Activated T-cell treated with anti-CD3 and anti-CD28 coated beads, Interleukin-2, amount 50 U/mL, for 72 hours (primary cell): ENCODE data around the gene C11orf86. TPM values are rescaled to one million over a fixed set of nuclear protein-coding genes. Genes with fewer than 3 reads are reported as not detected.

ENCODE experiments used
- ATAC-seq, 2 donors: fragments of 150-1000 bp; cut with Tn5 transposase; replicated peaks in 1 of 2; 2 replicates each; pipeline ENCODE4 v1.10.0; 2021; ENCODE audit warnings: moderate library complexity in 2 of 2, mild to moderate bottlenecking in 1 of 2
- DNase-seq, 2 donors: peaks; one replicate each; pipeline ENCODE4 v3.0.0; 2021 to 2022; ENCODE audit warnings: mixed read lengths in 1 of 2
- H3K27ac Mint-ChIP-seq: one replicate; pipeline ENCODE4 v1.8.0; 2022; ENCODE audit warnings: mild to moderate bottlenecking, moderate library complexity, mixed read lengths
- H3K27me3 Mint-ChIP-seq: one replicate; pipeline ENCODE4 v1.8.0; 2022; ENCODE audit warnings: low read depth, mixed read lengths
- H3K36me3 Mint-ChIP-seq, 2 donors: one replicate each; pipeline ENCODE4 v1.8.0; 2022; ENCODE audit warnings: mixed read lengths in 2 of 2, mild to moderate bottlenecking in 1 of 2; ENCODE audit not compliant: insufficient read depth in 2 of 2
- H3K4me1 Mint-ChIP-seq: one replicate; pipeline ENCODE4 v1.8.0; 2022; ENCODE audit warnings: low read depth, mixed read lengths
- H3K4me3 Mint-ChIP-seq, 2 donors: one replicate each; pipeline ENCODE4 v1.8.0; 2022; ENCODE audit warnings: mild to moderate bottlenecking in 2 of 2, mixed read lengths in 2 of 2, moderate library complexity in 2 of 2
- H3K9me3 Mint-ChIP-seq, 2 donors: one replicate each; pipeline ENCODE4 v1.8.0; 2022; ENCODE audit warnings: mixed read lengths in 2 of 2
- total RNA-seq, 2 donors: library from RNA; stranded (reverse); gene quantifications; one replicate each; pipeline ENCODE4 v1.2.3, GENCODE V29; 2022

The C11orf86 gene
- total RNA-seq, 2 donors from 2014 or later, result not detected

DNA sequence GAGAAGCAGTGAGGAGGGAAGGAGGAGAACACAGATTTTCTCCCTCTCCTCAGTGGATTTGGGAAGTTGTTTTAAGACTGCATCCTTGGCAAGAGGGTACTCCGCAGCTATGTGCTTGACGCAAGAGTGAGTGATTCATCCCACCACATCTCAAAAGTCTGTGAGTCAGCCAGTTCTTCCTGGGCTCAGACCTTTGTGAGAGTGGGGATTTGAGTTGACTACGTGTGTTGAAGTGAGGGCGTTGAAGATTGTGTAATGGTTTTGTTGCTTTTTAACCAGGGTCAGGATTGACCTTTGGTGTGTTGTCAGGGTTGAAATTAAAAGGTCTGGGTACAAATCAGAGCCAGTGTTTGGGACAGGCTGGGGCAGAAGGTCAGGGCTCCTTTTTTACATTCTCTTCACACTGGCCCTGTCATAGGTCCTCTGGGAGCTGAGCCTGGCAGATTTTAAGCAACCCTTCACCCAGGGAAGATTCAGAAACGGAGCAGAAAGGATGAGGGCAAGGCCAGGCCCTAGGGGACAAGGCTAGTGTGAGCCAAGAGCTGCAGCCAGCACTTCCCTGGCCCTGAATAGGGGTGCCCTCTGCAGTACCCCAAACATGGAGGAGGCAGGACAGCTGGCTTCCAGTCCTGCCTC lies 4.2 kb upstream of the C11orf86 start:
- Mint-ChIP-seq H3K9me3 (no peaks in the 10 kb centered on the region), H3K36me3 (no peaks in the 10 kb centered on the region), H3K27ac (no peak overlapping the region), H3K4me3 (peak overlapping the region; percentile 37 to 56), H3K27me3 (peaks cover 4% of the 10 kb centered on the region), H3K4me1 (peaks cover 26% of the 10 kb centered on the region)
- ATAC-seq (peak; percentile 97), DNase-seq (peak; percentile 59 to 66)

DNA sequence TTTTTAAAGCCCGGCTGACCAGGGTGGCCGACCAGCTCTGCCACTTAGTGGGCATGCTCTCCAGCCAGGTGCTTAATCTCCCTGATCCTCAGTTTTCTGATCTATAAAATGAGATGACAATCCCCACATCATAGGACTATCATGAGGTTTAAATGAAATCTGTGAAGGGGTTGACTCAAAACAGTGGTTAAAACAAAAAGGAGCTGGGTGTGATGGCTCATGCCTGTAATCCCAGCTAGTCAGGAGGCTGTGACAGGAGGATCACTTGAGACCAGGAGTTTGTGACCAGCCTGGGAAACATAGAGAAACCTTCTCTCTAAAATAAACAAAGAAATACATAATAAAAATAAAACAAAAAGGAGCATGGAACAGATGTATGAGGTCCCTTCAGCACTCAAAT lies 3.6 kb upstream of the C11orf86 start:
- Mint-ChIP-seq H3K27ac (no peak overlapping the region), H3K4me3 (peak overlapping the region in 1 of 2 donors; percentile 17), H3K36me3 (no peaks in the 10 kb centered on the region), H3K9me3 (no peaks in the 10 kb centered on the region), H3K27me3 (no peaks in the 10 kb centered on the region), H3K4me1 (peaks cover 26% of the 10 kb centered on the region)
- no peak for DNase-seq
- ATAC-seq, result peak; percentile 12 to 34

DNA sequence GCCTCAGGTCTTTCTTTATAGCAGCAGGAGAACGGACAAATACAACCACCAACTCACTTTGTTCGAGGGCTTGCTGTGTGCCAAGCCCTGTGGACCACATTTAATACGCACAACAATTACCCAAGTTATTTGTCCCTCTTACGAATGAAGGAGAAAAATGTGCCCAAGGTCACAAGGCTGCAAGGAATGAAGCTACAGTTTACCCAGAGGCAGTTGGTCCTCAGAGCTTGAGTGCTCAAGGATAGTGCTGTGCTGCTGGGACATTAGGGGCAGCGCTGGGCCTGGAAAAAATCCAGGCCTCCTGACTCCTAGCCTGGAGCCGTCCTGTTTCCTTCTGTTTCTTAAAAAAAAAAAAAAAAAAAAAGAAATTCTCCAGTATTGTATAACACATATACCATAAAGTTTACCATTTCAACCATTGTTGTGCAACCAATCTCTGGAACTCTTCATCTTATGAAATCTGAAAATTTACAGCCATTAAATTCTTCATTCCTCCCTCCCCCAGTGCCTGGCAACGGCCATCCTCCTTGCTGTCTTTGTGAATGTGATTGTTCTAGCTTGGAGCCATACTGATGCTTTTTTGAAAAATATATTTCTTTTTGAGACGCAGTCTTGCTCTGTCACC lies 1.0 kb upstream of the C11orf86 start:
- Mint-ChIP-seq H3K4me3 (no peak overlapping the region), H3K27ac (no peak overlapping the region), H3K4me1 (peaks cover 17% of the 10 kb centered on the region), H3K36me3 (peaks cover 0 to 2% of the 10 kb centered on the region in 2 donors), H3K9me3 (peaks cover 0 to 2% of the 10 kb centered on the region in 2 donors), H3K27me3 (no peaks in the 10 kb centered on the region)
- ATAC-seq, result no peak
- no peak for DNase-seq

DNA sequence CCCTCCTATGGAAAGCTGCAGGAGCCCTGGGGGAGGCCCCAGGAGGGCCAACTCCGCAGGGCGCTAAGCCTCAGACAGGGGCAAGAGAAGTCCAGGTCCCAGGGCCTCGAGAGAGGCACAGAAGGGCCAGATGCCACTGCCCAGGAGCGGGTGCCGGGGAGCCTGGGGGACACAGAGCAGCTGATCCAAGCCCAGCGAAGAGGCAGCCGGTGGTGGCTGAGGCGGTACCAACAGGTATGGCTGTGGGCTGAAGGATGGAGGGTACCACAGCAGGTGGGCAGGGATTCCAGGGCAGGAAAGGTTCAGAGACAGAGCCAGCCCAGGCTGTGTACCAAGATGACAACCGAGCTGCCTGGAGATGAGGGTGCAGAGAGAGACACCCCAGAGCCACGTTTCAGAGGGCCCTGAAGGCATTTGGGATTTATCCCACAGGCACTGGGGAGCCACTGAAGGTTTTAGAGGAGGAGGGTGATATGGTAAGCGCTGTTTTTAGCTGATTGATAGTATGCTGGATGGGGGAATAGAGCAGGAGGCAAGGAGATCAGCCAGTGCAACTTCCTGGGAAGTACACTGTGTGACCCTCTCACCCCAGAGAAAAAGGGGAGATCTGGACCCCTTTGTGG lies 412 bp downstream of the C11orf86 start:
- ATAC-seq (no peak), DNase-seq (no peak)
- Mint-ChIP-seq H3K27ac (no peak overlapping the region), H3K4me3 (no peak overlapping the region), H3K27me3 (no peaks in the 10 kb centered on the region), H3K36me3 (peaks cover 2% of the 10 kb centered on the region in 2 donors), H3K9me3 (peaks cover 2 to 4% of the 10 kb centered on the region in 2 donors), H3K4me1 (peaks cover 10% of the 10 kb centered on the region)

DNA sequence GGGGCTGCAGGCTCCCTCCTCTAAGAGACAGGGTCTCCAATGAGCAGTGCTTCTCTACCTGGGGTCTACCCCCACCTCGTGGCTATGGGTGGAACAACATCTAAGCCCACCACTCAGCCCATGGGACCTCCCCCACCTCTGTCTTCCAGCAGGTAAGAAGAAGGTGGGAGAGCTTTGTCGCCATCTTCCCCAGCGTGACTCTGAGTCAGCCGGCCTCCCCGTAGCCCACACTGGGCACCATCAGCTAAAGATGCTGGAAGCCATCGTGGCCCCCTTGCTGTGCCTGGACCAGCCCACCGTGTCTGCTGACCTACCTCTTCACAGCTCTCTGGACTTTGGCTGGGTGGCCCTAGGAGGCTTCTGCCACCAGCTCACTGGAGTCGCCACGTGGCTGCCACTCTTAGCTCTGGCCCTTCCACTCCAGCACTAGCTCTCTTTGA lies 944 bp downstream of the C11orf86 start:
- DNase-seq, result peak; percentile 47 to 49
- peak; percentile 56 to 59 for ATAC-seq
- H3K4me3 Mint-ChIP-seq, result no peak overlapping the region
- H3K9me3 Mint-ChIP-seq, result peaks cover 2 to 4% of the 10 kb centered on the region in 2 donors
- H3K36me3 Mint-ChIP-seq, result peaks cover 2% of the 10 kb centered on the region in 2 donors
- peaks cover 5% of the 10 kb centered on the region for H3K4me1 Mint-ChIP-seq
- no peaks in the 10 kb centered on the region for H3K27me3 Mint-ChIP-seq
- H3K27ac Mint-ChIP-seq, result no peak overlapping the region

DNA sequence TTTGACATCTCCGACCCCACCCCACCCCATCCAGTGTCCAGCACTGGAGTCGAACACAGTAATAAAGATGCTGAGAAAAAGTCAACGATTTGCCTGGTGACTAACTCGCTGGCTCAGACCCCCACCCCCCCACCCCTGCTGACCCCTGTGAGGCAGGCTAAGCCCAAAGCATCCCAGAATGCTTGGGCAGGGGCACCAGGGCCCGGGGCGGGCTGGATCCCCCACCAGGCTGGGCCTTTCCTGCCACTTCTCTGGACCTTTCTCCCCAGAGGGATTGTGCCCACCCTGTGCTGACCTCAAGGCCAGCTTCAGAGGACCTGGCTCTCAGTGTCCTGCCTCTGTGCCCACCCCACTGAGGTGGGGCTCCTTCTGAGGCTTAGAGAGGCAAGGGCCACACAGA lies 1.8 kb downstream of the C11orf86 start:
- Mint-ChIP-seq H3K36me3 (peaks cover 2% of the 10 kb centered on the region in 2 donors), H3K9me3 (peaks cover 2 to 4% of the 10 kb centered on the region in 2 donors), H3K27ac (no peak overlapping the region), H3K4me3 (no peak overlapping the region), H3K27me3 (no peaks in the 10 kb centered on the region), H3K4me1 (no peaks in the 10 kb centered on the region)
- no peak for DNase-seq
- ATAC-seq, result no peak

DNA sequence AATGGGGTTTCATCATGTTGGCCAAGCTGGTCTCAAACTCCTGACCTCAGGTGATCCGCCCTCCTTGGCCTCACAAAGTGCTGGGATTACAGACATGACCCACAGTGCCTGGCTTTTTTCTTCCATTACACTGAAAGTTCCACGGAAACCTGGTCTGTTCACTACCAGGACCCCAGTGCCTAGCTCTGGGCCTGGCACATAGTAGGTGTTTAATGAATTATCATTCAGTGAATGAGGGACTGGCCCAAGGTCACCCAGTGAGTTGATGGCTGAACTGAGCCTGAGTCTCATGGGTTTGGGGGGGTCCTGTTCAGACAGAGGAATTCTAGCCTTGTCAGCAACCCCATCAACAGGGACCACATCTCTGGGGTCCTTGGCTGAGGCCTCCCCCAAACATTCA lies 3.1 kb downstream of the C11orf86 start:
- Mint-ChIP-seq H3K36me3 (peaks cover 2% of the 10 kb centered on the region in 2 donors), H3K4me1 (no peaks in the 10 kb centered on the region), H3K27me3 (no peaks in the 10 kb centered on the region), H3K27ac (no peak overlapping the region), H3K4me3 (no peak overlapping the region), H3K9me3 (peaks cover 2 to 4% of the 10 kb centered on the region in 2 donors)
- DNase-seq (no peak), ATAC-seq (no peak)

DNA sequence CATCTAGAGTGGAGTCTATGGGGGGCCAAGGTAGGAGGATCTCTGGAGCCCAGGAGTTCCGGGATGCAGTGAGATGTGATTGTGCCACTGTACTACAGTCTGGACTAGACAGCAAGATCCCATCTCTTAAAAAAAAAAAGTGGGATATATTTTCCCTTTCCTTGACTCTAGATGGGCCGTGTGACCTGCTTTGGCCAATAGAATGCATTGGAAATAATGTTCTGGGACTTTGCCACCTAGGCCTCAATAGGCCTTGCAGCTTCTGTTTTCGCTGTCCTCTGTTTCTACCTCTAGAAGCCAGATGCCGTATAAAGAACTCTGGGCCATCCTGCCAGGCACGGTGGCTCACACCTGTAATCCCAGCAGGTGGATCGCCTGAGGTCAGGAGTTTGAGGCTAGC lies 3.6 kb downstream of the C11orf86 start:
- Mint-ChIP-seq H3K9me3 (peaks cover 2 to 4% of the 10 kb centered on the region in 2 donors), H3K27ac (no peak overlapping the region), H3K4me1 (no peaks in the 10 kb centered on the region), H3K36me3 (peaks cover 2% of the 10 kb centered on the region in 2 donors), H3K27me3 (no peaks in the 10 kb centered on the region), H3K4me3 (no peak overlapping the region)
- DNase-seq (no peak), ATAC-seq (no peak)

DNA sequence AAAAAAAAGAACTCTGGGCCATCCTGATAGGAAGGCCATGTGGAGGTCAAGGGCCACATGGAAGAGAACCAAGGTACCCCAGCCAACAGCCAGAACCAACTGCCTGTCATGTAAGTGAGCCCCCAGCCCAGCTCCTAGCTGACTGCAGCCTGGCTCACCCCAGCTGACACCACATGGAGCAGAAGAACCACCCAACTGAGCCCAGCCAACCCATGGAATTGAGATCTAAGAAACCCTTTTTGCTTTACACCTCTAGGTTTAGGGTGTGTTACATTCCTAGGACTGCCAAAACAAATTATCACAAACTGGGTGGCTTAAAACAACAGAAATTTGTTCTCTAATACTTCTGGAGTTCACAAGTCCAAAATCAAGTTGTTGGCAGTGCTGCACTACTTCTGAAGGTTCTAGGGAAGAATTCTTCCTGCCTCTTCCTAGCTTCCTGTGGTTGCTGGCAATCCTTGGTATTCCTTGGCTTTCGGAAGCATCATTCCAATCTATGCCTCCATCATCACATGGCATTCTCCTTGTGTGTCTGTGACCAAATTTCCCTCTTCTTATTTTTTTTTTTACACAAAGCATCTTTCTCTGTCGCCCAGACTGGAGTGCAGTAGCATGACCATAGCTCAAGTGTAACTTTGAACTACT lies 4.4 kb downstream of the C11orf86 start:
- no peak for DNase-seq
- Mint-ChIP-seq H3K4me3 (no peak overlapping the region), H3K27me3 (no peaks in the 10 kb centered on the region), H3K4me1 (no peaks in the 10 kb centered on the region), H3K9me3 (peaks cover 2 to 4% of the 10 kb centered on the region in 2 donors), H3K27ac (no peak overlapping the region), H3K36me3 (peaks cover 2% of the 10 kb centered on the region in 2 donors)
- ATAC-seq, result no peak

DNA sequence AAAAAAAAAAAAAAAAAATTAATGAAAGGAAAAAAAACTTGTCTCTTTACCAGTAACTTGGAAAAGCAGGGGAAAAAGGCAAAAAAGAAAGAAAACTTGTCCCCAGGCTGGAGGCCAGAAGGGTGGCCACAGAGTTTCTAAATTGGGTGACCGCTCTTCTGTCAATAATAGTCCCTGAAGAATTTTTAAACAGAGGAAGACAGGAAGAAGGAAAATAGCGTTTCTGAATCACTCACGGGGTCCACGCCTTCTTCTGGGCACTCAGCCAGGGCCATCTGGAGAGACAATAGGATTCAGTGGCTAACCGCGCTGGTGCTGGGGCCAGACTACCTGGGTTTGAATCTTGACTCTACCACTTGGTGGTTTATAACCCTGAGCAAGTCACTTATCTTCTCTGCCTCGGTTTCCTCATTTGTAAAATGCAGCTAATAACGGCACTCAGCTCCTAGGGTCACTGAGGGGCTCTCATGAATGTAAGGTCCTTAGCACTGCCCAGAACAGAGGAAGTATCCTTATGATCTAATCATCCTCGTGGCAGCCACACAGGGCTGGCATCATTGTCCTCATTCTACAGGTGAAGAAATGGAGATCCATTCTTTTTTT lies 7.0 kb downstream of the C11orf86 start:
- DNase-seq, result peak; percentile 27 to 33
- no peaks in the 10 kb centered on the region for H3K27me3 Mint-ChIP-seq

DNA sequence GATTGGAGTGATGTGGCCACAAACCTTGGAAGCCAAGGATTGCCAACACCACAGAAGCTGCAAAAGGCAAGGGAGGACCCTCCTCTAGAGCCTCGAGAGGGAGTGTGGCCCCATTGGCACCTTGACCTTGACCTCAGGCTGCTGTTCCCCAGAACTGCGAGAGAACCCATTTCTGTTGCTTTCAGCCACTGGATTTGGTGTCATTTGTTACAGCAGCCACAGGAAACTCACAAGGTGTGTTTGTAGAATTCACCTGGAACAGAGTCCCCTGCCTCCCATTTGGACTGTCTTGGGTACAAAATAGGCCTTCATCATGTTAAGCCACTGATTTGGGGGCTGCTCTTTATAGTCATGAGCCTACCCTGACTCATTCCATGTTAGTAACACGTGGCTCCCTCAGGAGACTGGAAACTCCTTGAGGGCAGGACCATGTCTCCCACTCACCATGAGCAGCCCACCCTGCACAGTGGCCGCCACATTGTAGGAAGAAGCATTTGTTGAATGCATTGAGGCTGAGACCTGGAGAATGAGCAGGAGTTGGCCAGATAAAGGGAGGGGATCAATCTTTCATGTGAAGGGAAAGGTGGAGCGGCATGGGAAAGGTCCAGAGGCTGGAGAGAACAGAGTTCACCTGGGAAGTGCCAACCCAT lies 8.3 kb downstream of the C11orf86 start:
- no peak for DNase-seq
- Mint-ChIP-seq H3K9me3 (peaks cover 0 to 4% of the 10 kb centered on the region in 2 donors), H3K4me1 (no peaks in the 10 kb centered on the region), H3K4me3 (no peak overlapping the region), H3K27ac (no peak overlapping the region), H3K36me3 (peaks cover 2% of the 10 kb centered on the region in 2 donors), H3K27me3 (no peaks in the 10 kb centered on the region)
- no peak for ATAC-seq

More for the DNA sequence above, 7.0 kb downstream of the C11orf86 start:
- Mint-ChIP-seq H3K4me1 (no peaks in the 10 kb centered on the region), H3K9me3 (peaks cover 2 to 4% of the 10 kb centered on the region in 2 donors), H3K27ac (no peak overlapping the region), H3K36me3 (peaks cover 2% of the 10 kb centered on the region in 2 donors), H3K4me3 (no peak overlapping the region)
- peak; percentile 26 to 40 for ATAC-seq

DNA sequence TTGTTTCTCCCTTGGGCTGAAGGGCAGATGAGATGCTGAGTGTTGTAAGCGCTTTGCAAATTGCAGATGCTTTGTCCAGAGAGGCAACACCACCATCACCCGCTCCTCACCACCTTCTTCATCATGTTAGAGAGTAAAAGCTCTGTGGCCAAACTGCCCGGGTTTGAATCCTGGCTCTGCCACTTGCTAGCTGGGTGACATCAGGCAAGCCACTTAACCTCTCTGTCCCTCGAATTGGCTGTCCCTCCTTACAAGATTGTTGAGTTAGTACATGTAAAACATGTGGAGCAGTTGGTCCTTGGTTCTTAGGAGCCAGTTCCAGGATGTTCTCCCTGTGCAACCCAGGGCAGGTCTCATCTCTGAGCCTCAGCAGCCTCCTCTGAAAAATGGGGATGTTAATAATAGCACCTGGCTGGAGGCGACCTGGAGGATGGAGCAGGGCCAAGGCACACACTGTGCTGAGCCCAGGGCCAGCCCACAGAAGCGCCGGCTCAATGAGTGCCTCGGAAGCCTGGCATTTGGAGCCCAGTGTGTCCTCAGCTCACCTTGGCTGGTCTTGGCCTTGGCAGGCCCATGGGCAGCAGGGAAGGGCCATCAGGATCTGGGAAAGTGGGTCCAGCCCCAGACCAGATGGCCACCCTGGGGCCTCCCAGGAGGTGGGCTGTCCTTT lies 10.5 kb downstream of the C11orf86 start:
- Mint-ChIP-seq H3K36me3 (no peaks in the 10 kb centered on the region), H3K4me1 (no peaks in the 10 kb centered on the region), H3K27me3 (no peaks in the 10 kb centered on the region), H3K27ac (no peak overlapping the region), H3K4me3 (no peak overlapping the region), H3K9me3 (no peaks in the 10 kb centered on the region)
- ATAC-seq (no peak), DNase-seq (no peak)
